BLaER1 (cell line): Measurements from ENCODE around the gene MRPL54.
A peak's percentile ranks its signal among the peaks of the same experiment; 100 is the strongest.
"Not testable (repeated sequence)": the region's sequence is repeated elsewhere in the genome, so short reads cannot be mapped to it uniquely, and the experiment has no call there.

Source experiments
- H3K27ac ChIP-seq: shearing (Covaris generic); formaldehyde crosslinking; 2 replicates; pipeline ENCODE4 v1.8.1; 2022
- H3K27me3 ChIP-seq: shearing (Covaris generic); formaldehyde crosslinking; 2 replicates; pipeline ENCODE4 v1.8.1; 2022
- H3K36me3 ChIP-seq: shearing (Covaris generic); formaldehyde crosslinking; 2 replicates; pipeline ENCODE4 v1.8.1; 2022
- H3K4me1 ChIP-seq: shearing (Covaris generic); formaldehyde crosslinking; 2 replicates; pipeline ENCODE4 v1.8.1; 2022
- H3K4me2 ChIP-seq: shearing (Covaris generic); formaldehyde crosslinking; 2 replicates; pipeline ENCODE4 v1.8.1; 2022
- H3K4me3 ChIP-seq: shearing (Covaris generic); formaldehyde crosslinking; 2 replicates; pipeline ENCODE4 v1.8.1; 2022
- H3K9ac ChIP-seq: shearing (Covaris generic); formaldehyde crosslinking; 2 replicates; pipeline ENCODE4 v1.8.1; 2022
- H3K9me3 ChIP-seq: shearing (Covaris generic); formaldehyde crosslinking; 2 replicates; pipeline ENCODE4 v1.8.1; 2022
- H4K20me1 ChIP-seq: shearing (Covaris generic); formaldehyde crosslinking; 2 replicates; pipeline ENCODE4 v1.8.1; 2022
- Cebpa-rat ChIP-seq: shearing (Covaris generic); IDR thresholded peaks from 2 replicates; pipeline ENCODE4 v1.8.1; 2022

Gene MRPL54

GRCh38 chr19:3740431-3740830, 22.1 kb upstream of the MRPL54 start:
- Histone ChIP-seq H3K27me3 (no peaks in the 10 kb centered on the region), H4K20me1 (no peaks in the 10 kb centered on the region), H3K36me3 (no peaks in the 10 kb centered on the region), H3K4me1 (no peaks in the 10 kb centered on the region), H3K4me2 (no peak overlapping the region), H3K9me3 (no peaks in the 10 kb centered on the region), H3K9ac (no peak overlapping the region), H3K4me3 (no peak overlapping the region), H3K27ac (no peak overlapping the region)
- TF ChIP-seq Cebpa-rat = no peak

GRCh38 chr19:3743486-3743885, 19.0 kb upstream of the MRPL54 start:
- Histone ChIP-seq H3K4me2 (no peak overlapping the region), H3K9me3 (no peaks in the 10 kb centered on the region), H3K4me3 (no peak overlapping the region), H3K36me3 (no peaks in the 10 kb centered on the region), H3K9ac (no peak overlapping the region), H3K27ac (no peak overlapping the region), H3K27me3 (no peaks in the 10 kb centered on the region), H4K20me1 (no peaks in the 10 kb centered on the region), H3K4me1 (no peaks in the 10 kb centered on the region)
- TF ChIP-seq Cebpa-rat = no peak

GRCh38 chr19:3745363-3746045, 17.0 kb upstream of the MRPL54 start:
- no peak for TF ChIP-seq Cebpa-rat
- H3K4me1 ChIP-seq = no peaks in the 10 kb centered on the region
- no peaks in the 10 kb centered on the region for H4K20me1 ChIP-seq
- peaks cover 11% of the 10 kb centered on the region for H3K36me3 ChIP-seq
- H3K27ac ChIP-seq = no peak overlapping the region
- no peaks in the 10 kb centered on the region for H3K27me3 ChIP-seq
- no peak overlapping the region for H3K4me2 ChIP-seq
- H3K9me3 ChIP-seq = no peaks in the 10 kb centered on the region
- no peak overlapping the region for H3K4me3 ChIP-seq
- no peak overlapping the region for H3K9ac ChIP-seq

GRCh38 chr19:3746371-3747056, 16.0 kb upstream of the MRPL54 start:
- Histone ChIP-seq H3K27ac (no peak overlapping the region), H3K27me3 (no peaks in the 10 kb centered on the region), H4K20me1 (no peaks in the 10 kb centered on the region), H3K4me3 (no peak overlapping the region), H3K9me3 (no peaks in the 10 kb centered on the region), H3K36me3 (peaks cover 21% of the 10 kb centered on the region), H3K4me2 (no peak overlapping the region), H3K9ac (no peak overlapping the region), H3K4me1 (no peaks in the 10 kb centered on the region)
- no peak for TF ChIP-seq Cebpa-rat

GRCh38 chr19:3748965-3749364, 13.5 kb upstream of the MRPL54 start:
- no peaks in the 10 kb centered on the region for H4K20me1 ChIP-seq
- H3K9ac ChIP-seq = no peak overlapping the region
- H3K27ac ChIP-seq = no peak overlapping the region
- H3K4me3 ChIP-seq = no peak overlapping the region
- no peak for TF ChIP-seq Cebpa-rat
- no peaks in the 10 kb centered on the region for H3K9me3 ChIP-seq
- H3K4me2 ChIP-seq = no peak overlapping the region
- H3K36me3 ChIP-seq = peaks cover 45% of the 10 kb centered on the region
- H3K4me1 ChIP-seq = peaks cover 7% of the 10 kb centered on the region
- no peaks in the 10 kb centered on the region for H3K27me3 ChIP-seq

GRCh38 chr19:3750211-3750610, 12.3 kb upstream of the MRPL54 start:
- no peak for TF ChIP-seq Cebpa-rat
- no peaks in the 10 kb centered on the region for H3K9me3 ChIP-seq
- H3K36me3 ChIP-seq = peaks cover 45% of the 10 kb centered on the region
- no peak overlapping the region for H3K27ac ChIP-seq
- peaks cover 19% of the 10 kb centered on the region for H3K4me1 ChIP-seq
- no peaks in the 10 kb centered on the region for H3K27me3 ChIP-seq
- H4K20me1 ChIP-seq = no peaks in the 10 kb centered on the region
- no peak overlapping the region for H3K4me3 ChIP-seq
- no peak overlapping the region for H3K9ac ChIP-seq
- H3K4me2 ChIP-seq = no peak overlapping the region

GRCh38 chr19:3751236-3751635, 11.2 kb upstream of the MRPL54 start:
- no peak overlapping the region for H3K4me3 ChIP-seq
- no peaks in the 10 kb centered on the region for H4K20me1 ChIP-seq
- peaks cover 45% of the 10 kb centered on the region for H3K36me3 ChIP-seq
- no peaks in the 10 kb centered on the region for H3K27me3 ChIP-seq
- H3K9ac ChIP-seq = no peak overlapping the region
- no peaks in the 10 kb centered on the region for H3K9me3 ChIP-seq
- no peak overlapping the region for H3K4me2 ChIP-seq
- peaks cover 28% of the 10 kb centered on the region for H3K4me1 ChIP-seq
- TF ChIP-seq Cebpa-rat = no peak
- no peak overlapping the region for H3K27ac ChIP-seq

GRCh38 chr19:3752492-3752891, 10.0 kb upstream of the MRPL54 start:
- Histone ChIP-seq H3K27me3 (no peaks in the 10 kb centered on the region), H4K20me1 (no peaks in the 10 kb centered on the region)

GRCh38 chr19:3753631-3754410, 8.7 kb upstream of the MRPL54 start:
- Histone ChIP-seq H3K4me3 (no peak overlapping the region), H3K27ac (peak overlapping the region; percentile 69), H3K4me1 (peaks cover 35% of the 10 kb centered on the region), H4K20me1 (no peaks in the 10 kb centered on the region), H3K9me3 (no peaks in the 10 kb centered on the region), H3K36me3 (peaks cover 64% of the 10 kb centered on the region), H3K4me2 (peak overlapping the region; percentile 78), H3K27me3 (no peaks in the 10 kb centered on the region), H3K9ac (no peak overlapping the region)
- TF ChIP-seq Cebpa-rat = no peak

More at GRCh38 chr19:3752492-3752891, 10.0 kb upstream of the MRPL54 start:
- no peak overlapping the region for H3K27ac ChIP-seq
- TF ChIP-seq Cebpa-rat = no peak
- H3K4me1 ChIP-seq = peaks cover 33% of the 10 kb centered on the region
- H3K36me3 ChIP-seq = peaks cover 50% of the 10 kb centered on the region
- H3K4me3 ChIP-seq = no peak overlapping the region
- H3K9ac ChIP-seq = no peak overlapping the region
- H3K9me3 ChIP-seq = no peaks in the 10 kb centered on the region
- H3K4me2 ChIP-seq = no peak overlapping the region

- Histone ChIP-seq H3K4me1 (peaks cover 66% of the 10 kb centered on the region), H3K36me3 (peaks cover 45% of the 10 kb centered on the region)
- H3K9me3 ChIP-seq, H3K4me3 ChIP-seq, H4K20me1 ChIP-seq, H3K27ac ChIP-seq, H3K4me2 ChIP-seq, H3K9ac ChIP-seq, H3K27me3 ChIP-seq: not testable (repeated sequence)
Observed at GRCh38 chr19:3757705-3758104, 4.8 kb upstream of the MRPL54 start.

- H3K4me3 ChIP-seq, H3K4me2 ChIP-seq, H3K27ac ChIP-seq, H3K27me3 ChIP-seq, H3K9ac ChIP-seq, H4K20me1 ChIP-seq, H3K9me3 ChIP-seq: not testable (repeated sequence)
- H3K4me1 ChIP-seq = peaks cover 69% of the 10 kb centered on the region
- peaks cover 39% of the 10 kb centered on the region for H3K36me3 ChIP-seq
Observed at GRCh38 chr19:3758297-3758696, 4.2 kb upstream of the MRPL54 start.
